NCI-H1436 (cell line): Measurements from ENCODE around the gene LRRC25.

ENCODE experiments used
- DNase-seq: peaks from one replicate; lab custom pipeline; 2025; lab: John Stamatoyannopoulos, UW

LRRC25 gene

GRCh38 chr19:18435842-18436670 lies 38.6 kb upstream of the LRRC25 start:
- DNase-seq: no peak

- no peak for DNase-seq
These were observed 37.9 kb upstream of the LRRC25 start for GRCh38 chr19:18435178-18435841.

GRCh38 chr19:18434411-18435175 lies 37.2 kb upstream of the LRRC25 start:
- no peak for DNase-seq

- DNase-seq: no peak
These were observed 36.4 kb upstream of the LRRC25 start for GRCh38 chr19:18433735-18434398.

GRCh38 chr19:18433015-18433691 lies 35.7 kb upstream of the LRRC25 start:
- no peak for DNase-seq

- no peak for DNase-seq
These were observed 35.0 kb upstream of the LRRC25 start for GRCh38 chr19:18432275-18433014.

GRCh38 chr19:18431351-18432197 lies 34.2 kb upstream of the LRRC25 start:
- DNase-seq: no peak

GRCh38 chr19:18430417-18431144 lies 33.2 kb upstream of the LRRC25 start:
- no peak for DNase-seq

- DNase-seq: no peak
These were observed 32.4 kb upstream of the LRRC25 start for GRCh38 chr19:18429717-18430416.

GRCh38 chr19:18428787-18429674 lies 31.6 kb upstream of the LRRC25 start:
- DNase-seq: peak; percentile 94

GRCh38 chr19:18428173-18428786 lies 30.9 kb upstream of the LRRC25 start:
- no peak for DNase-seq

GRCh38 chr19:18427743-18428113 lies 30.3 kb upstream of the LRRC25 start:
- no peak for DNase-seq

- DNase-seq: no peak
These were observed 29.8 kb upstream of the LRRC25 start for GRCh38 chr19:18427080-18427742.

- DNase-seq: no peak
These were observed 29.0 kb upstream of the LRRC25 start for GRCh38 chr19:18426416-18426767.

GRCh38 chr19:18425515-18426415 lies 28.3 kb upstream of the LRRC25 start:
- DNase-seq: no peak
